KMS-11 (cell line): ENCODE results near the gene CD99L2.

Experiments
- H2AFZ ChIP-seq: fragments of 200-600 bp; sonication (generic); 2 replicates; pipeline ENCODE4 v1.6.1; 2016; ENCODE audit warnings: antibody characterized with exemption, mixed run types, low read depth
- H3K27ac ChIP-seq: fragments of 200-600 bp; sonication (generic); 2 replicates; pipeline ENCODE4 v1.6.1; 2016; ENCODE audit warnings: mild to moderate bottlenecking, mixed run types
- H3K27me3 ChIP-seq: fragments of 200-600 bp; sonication (generic); 2 replicates; pipeline ENCODE4 v1.6.1; 2017; ENCODE audit warnings: mild to moderate bottlenecking, low read depth, mixed run types, moderate library complexity; ENCODE audit not compliant: insufficient read depth
- H3K36me3 ChIP-seq: fragments of 200-600 bp; sonication (generic); 2 replicates; pipeline ENCODE4 v1.6.1; 2017; ENCODE audit warnings: mild to moderate bottlenecking, mixed run types; ENCODE audit not compliant: insufficient read depth
- H3K4me1 ChIP-seq: fragments of 200-600 bp; sonication (generic); 2 replicates; pipeline ENCODE4 v1.6.1; 2016; ENCODE audit warnings: mild to moderate bottlenecking, low read depth, mixed run types; ENCODE audit not compliant: poor library complexity, severe bottlenecking
- H3K4me2 ChIP-seq: fragments of 200-600 bp; sonication (generic); 2 replicates; pipeline ENCODE4 v1.7.0; 2016; ENCODE audit warnings: mild to moderate bottlenecking, mixed run types
- H3K4me3 ChIP-seq: fragments of 200-600 bp; sonication (generic); IDR thresholded peaks from 2 replicates; pipeline ENCODE4 v1.6.1; 2017; ENCODE audit warnings: low read depth, low read length, mixed read lengths; ENCODE audit not compliant: insufficient read depth
- H3K79me2 ChIP-seq: fragments of 200-600 bp; sonication (generic); 2 replicates; pipeline ENCODE4 v1.6.1; 2016; ENCODE audit warnings: low read depth, mixed run types; ENCODE audit not compliant: insufficient read depth
- H3K9ac ChIP-seq: fragments of 200-600 bp; sonication (generic); 2 replicates; pipeline ENCODE4 v1.6.1; 2016; ENCODE audit warnings: mild to moderate bottlenecking, mixed run types
- H4K20me1 ChIP-seq: fragments of 200-600 bp; sonication (generic); 2 replicates; pipeline ENCODE4 v1.6.1; 2016; ENCODE audit warnings: mild to moderate bottlenecking, mixed run types; ENCODE audit not compliant: insufficient read depth
- TF ChIP-seq, protein P1 (sequence below): fragments of 200-600 bp; sonication (generic); conservative IDR thresholded peaks from 2 replicates; pipeline ENCODE4 v1.6.1; 2017; ENCODE audit warnings: low read depth, mild to moderate bottlenecking, antibody characterized with exemption, low read length, moderate library complexity, mixed read lengths

CD99L2 gene

DNA sequence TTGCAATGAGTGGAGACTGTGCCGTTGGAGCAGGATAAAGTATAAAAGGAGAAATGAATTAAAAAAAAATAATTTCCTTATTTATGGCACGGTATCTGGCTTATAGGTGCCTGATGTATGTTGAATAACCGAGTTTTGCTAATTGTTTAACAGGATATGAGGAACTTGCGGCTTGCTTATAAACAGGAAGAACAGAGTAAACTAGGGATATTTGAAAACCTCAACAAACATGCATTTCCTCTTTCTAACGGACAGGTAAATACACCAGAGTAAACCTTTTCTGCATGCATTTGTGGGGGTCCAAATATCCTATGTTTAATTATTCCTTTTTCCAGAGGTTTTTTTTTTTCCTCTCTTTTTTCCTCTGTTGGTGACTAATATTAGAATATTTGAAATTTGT is 168.5 kb downstream of the CD99L2 start:
- H3K27me3 ChIP-seq = no peaks in the 10 kb centered on the region
- H3K27ac ChIP-seq = no peak overlapping the region
- H3K36me3 ChIP-seq = no peaks in the 10 kb centered on the region
- no peak overlapping the region for H3K9ac ChIP-seq
- TF ChIP-seq, protein P1, sequence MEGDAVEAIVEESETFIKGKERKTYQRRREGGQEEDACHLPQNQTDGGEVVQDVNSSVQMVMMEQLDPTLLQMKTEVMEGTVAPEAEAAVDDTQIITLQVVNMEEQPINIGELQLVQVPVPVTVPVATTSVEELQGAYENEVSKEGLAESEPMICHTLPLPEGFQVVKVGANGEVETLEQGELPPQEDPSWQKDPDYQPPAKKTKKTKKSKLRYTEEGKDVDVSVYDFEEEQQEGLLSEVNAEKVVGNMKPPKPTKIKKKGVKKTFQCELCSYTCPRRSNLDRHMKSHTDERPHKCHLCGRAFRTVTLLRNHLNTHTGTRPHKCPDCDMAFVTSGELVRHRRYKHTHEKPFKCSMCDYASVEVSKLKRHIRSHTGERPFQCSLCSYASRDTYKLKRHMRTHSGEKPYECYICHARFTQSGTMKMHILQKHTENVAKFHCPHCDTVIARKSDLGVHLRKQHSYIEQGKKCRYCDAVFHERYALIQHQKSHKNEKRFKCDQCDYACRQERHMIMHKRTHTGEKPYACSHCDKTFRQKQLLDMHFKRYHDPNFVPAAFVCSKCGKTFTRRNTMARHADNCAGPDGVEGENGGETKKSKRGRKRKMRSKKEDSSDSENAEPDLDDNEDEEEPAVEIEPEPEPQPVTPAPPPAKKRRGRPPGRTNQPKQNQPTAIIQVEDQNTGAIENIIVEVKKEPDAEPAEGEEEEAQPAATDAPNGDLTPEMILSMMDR = no peak
- H3K4me3 ChIP-seq = no peak overlapping the region
- H4K20me1 ChIP-seq = no peaks in the 10 kb centered on the region
- H3K4me2 ChIP-seq = no peak overlapping the region
- no peaks in the 10 kb centered on the region for H3K4me1 ChIP-seq
- no peak overlapping the region for H2AFZ ChIP-seq
- H3K79me2 ChIP-seq = no peaks in the 10 kb centered on the region

DNA sequence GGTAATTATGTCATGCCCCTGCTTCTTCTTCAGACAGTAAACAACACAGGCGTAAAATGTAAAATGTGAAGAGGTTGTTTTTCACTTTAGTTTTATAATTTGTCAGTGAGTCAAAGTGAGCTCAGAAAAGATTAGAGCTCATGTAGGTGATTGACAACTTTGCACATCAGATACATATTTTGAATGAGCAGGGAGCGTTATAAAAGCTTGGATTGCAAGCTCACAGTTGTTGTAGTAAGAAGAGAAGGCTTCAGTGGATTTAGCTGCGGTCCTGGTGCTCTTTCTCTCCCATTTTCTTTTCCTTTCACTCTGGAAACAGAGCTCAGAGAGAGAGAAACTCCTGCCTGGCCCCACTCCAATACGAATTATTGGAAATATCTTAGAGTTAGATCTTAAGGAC is 178.8 kb downstream of the CD99L2 start:
- Histone ChIP-seq H3K9ac (no peak overlapping the region), H3K79me2 (no peaks in the 10 kb centered on the region)

More for the DNA sequence above, 178.8 kb downstream of the CD99L2 start:
- no peaks in the 10 kb centered on the region for H3K36me3 ChIP-seq
- TF ChIP-seq, protein P1 = no peak
- H3K4me3 ChIP-seq = no peak overlapping the region
- H3K27ac ChIP-seq = no peak overlapping the region
- H2AFZ ChIP-seq = no peak overlapping the region
- H3K4me1 ChIP-seq = no peaks in the 10 kb centered on the region
- H3K27me3 ChIP-seq = no peaks in the 10 kb centered on the region
- no peak overlapping the region for H3K4me2 ChIP-seq
- H4K20me1 ChIP-seq = no peaks in the 10 kb centered on the region
